ENCODE data around the gene GPRIN3. TPM values are rescaled to one million over a fixed set of nuclear protein-coding genes. Genes with fewer than 3 reads are reported as not detected.

The GPRIN3 gene
- total RNA-seq, 1 experiment from 2014 or later: 0.48 TPM

- no peak overlapping the region for H2BK20ac ChIP-seq (ENCODE audit: low read depth, low read length, poor library complexity, severe bottlenecking)
- H3K14ac ChIP-seq (ENCODE audit: insufficient read depth, low read length): no peak overlapping the region
- no peaks in the 10 kb centered on the region for H3K9me3 ChIP-seq (ENCODE audit: control insufficient read depth, low read depth, low read length)
- no peaks in the 10 kb centered on the region for H3K36me3 Mint-ChIP-seq (ENCODE audit: insufficient read depth in 1 of 3, low read depth in 3 of 3)
- H3K79me2 ChIP-seq (ENCODE audit: insufficient read depth, low read length): no peaks in the 10 kb centered on the region
- H3K9me3 Mint-ChIP-seq: no peaks in the 10 kb centered on the region
- no peaks in the 10 kb centered on the region for H3K27me3 ChIP-seq (ENCODE audit: insufficient read depth, low read length)
- no peak overlapping the region for H3T11ph ChIP-seq (ENCODE audit: low read length)
- no peak for DNase-seq
- no peaks in the 10 kb centered on the region for H3K23me2 ChIP-seq (ENCODE audit: insufficient read length, low read depth, low read length, poor library complexity, severe bottlenecking)
- H3K56ac ChIP-seq (ENCODE audit: insufficient read length, low read depth, low read length): no peak overlapping the region
- TF ChIP-seq, protein P1, sequence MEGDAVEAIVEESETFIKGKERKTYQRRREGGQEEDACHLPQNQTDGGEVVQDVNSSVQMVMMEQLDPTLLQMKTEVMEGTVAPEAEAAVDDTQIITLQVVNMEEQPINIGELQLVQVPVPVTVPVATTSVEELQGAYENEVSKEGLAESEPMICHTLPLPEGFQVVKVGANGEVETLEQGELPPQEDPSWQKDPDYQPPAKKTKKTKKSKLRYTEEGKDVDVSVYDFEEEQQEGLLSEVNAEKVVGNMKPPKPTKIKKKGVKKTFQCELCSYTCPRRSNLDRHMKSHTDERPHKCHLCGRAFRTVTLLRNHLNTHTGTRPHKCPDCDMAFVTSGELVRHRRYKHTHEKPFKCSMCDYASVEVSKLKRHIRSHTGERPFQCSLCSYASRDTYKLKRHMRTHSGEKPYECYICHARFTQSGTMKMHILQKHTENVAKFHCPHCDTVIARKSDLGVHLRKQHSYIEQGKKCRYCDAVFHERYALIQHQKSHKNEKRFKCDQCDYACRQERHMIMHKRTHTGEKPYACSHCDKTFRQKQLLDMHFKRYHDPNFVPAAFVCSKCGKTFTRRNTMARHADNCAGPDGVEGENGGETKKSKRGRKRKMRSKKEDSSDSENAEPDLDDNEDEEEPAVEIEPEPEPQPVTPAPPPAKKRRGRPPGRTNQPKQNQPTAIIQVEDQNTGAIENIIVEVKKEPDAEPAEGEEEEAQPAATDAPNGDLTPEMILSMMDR (conservative IDR thresholded peaks at IDR 0.05): no peak
- no peak overlapping the region for H2BK5ac ChIP-seq (ENCODE audit: insufficient read length, low read length)
- no peak overlapping the region for H2BK12ac ChIP-seq (ENCODE audit: insufficient read length, low read depth, low read length)
- no peak overlapping the region for H3K4me2 ChIP-seq (ENCODE audit: insufficient read depth, insufficient read length, low read length)
- H4K91ac ChIP-seq (ENCODE audit: insufficient read length, low read depth, low read length): no peak overlapping the region
- H2AK5ac ChIP-seq (ENCODE audit: insufficient read length, low read length): no peak overlapping the region
- WGBS (ENCODE audit: extremely low coverage, insufficient read length, low lambda C conversion rate): no CpG with 5 or more reads among the region's 2 CpGs
- no peak overlapping the region for H3K27ac Mint-ChIP-seq
- H2BK15ac ChIP-seq (ENCODE audit: low read depth, low read length): no peak overlapping the region
- H3K4me1 ChIP-seq (ENCODE audit: insufficient read depth, low read length): no peaks in the 10 kb centered on the region
- no peak overlapping the region for H3K4me3 Mint-ChIP-seq
- no peak overlapping the region for H3K18ac ChIP-seq (ENCODE audit: insufficient read length, low read depth, low read length)
- H3K27ac ChIP-seq (ENCODE audit: insufficient read length, low read depth, low read length): no peak overlapping the region
- no peak overlapping the region for H4K8ac ChIP-seq (replicated peaks; ENCODE audit: insufficient read length, low read depth, low read length)
- H4K5ac ChIP-seq (ENCODE audit: insufficient read length, low read depth, low read length): no peak overlapping the region
- no peak overlapping the region for H3K9ac ChIP-seq (ENCODE audit: extremely low read depth, insufficient read length, low read length)
- H2BK120ac ChIP-seq (ENCODE audit: low read depth, low read length, poor library complexity, severe bottlenecking): no peak overlapping the region
- no peak overlapping the region for H3K4ac ChIP-seq (ENCODE audit: low read depth, low read length)
- H3K23ac ChIP-seq (ENCODE audit: insufficient read length, low read depth, low read length): no peak overlapping the region
- H2AFZ ChIP-seq (ENCODE audit: low read length): no peak overlapping the region
- H4K20me1 ChIP-seq (ENCODE audit: control insufficient read depth, insufficient read depth, insufficient read length): no peaks in the 10 kb centered on the region
- no peaks in the 10 kb centered on the region; a peak in 1 of 4 replicates for H3K4me1 Mint-ChIP-seq
- no peaks in the 10 kb centered on the region for H3K79me1 ChIP-seq (ENCODE audit: insufficient read depth, low read depth, low read length, poor library complexity, severe bottlenecking)
- H3K27me3 Mint-ChIP-seq (ENCODE audit: low read depth): no peaks in the 10 kb centered on the region
These were observed 30.1 kb upstream of the GPRIN3 start for GRCh38 chr4:89337681-89338080.

Measured in H9 (cell line).